Lower lobe of right lung (tissue), 2 donors: Measurements from ENCODE around the gene MSI2. TPM values are rescaled to one million over a fixed set of nuclear protein-coding genes. Genes with fewer than 3 reads are reported as not detected.

Experiments used
- ATAC-seq, 2 donors: fragments of 200-7000 bp; cut with Tn5 transposase; one replicate each; pipeline ENCODE4 v1.9.1; 2020 to 2022; ENCODE audit warnings: mild to moderate bottlenecking in 2 of 2, moderate library complexity in 2 of 2
- DNase-seq: peaks from one replicate; pipeline ENCODE4 v3.0.0-alpha.2; 2020
- H3K27ac ChIP-seq: fragments of 200-600 bp; one replicate; pipeline ENCODE4 v1.8.0; 2022
- H3K27me3 ChIP-seq: fragments of 200-600 bp; one replicate; pipeline ENCODE4 v1.8.0; 2022; ENCODE audit warnings: low read depth
- H3K36me3 ChIP-seq: fragments of 200-600 bp; one replicate; pipeline ENCODE4 v1.8.0; 2022; ENCODE audit warnings: mild to moderate bottlenecking
- H3K4me1 ChIP-seq: fragments of 200-600 bp; one replicate; pipeline ENCODE4 v1.8.0; 2022
- H3K4me3 ChIP-seq: fragments of 200-600 bp; one replicate; pipeline ENCODE4 v1.8.0; 2022; ENCODE audit warnings: mild to moderate bottlenecking
- H3K9me3 ChIP-seq: fragments of 200-600 bp; one replicate; pipeline ENCODE4 v1.8.0; 2022
- CTCF ChIP-seq: fragments of 200-600 bp; IDR thresholded peaks from one replicate; pipeline ENCODE4 v1.8.0; 2022; ENCODE audit warnings: antibody characterized with exemption, mild to moderate bottlenecking
- intact Hi-C: fragments of 100-400 bp; cut with DNase I; formaldehyde crosslinking; loops from one replicate; pipeline ENCODE4 v1.11.0; 2022
- total RNA-seq: library from RNA; stranded (reverse); fragmentation: NEBNext Ultra II Directional; extraction: Animal tissue kit (Norgen Biotek cat#: 25700); gene quantifications from one replicate; pipeline ENCODE4 v1.2.1, GENCODE V29; 2021
- donor health status: DM: no; HTN: yes; CAD: no; lungs with severe emphysema.

The MSI2 gene
- total RNA-seq, 1 donor from 2014 or later = 43.9 TPM

DNA sequence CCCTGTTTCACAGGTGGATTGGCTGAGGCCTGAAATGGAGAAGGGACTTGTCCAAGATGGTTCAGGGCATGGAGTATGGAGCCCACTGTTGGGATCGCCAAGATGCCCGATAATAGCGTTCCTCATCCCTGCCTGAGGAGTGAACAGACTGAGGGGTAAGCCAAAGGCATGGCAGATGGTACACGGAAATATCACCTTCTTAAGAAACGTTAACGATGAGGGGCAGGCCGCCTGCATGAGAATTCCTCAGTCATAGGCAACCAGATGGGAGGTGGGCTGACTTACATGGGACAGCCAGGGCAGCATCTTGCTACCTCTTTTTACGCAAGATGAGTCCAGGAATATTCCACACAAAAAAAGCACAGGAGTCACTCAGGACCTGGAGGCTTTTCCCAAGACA lies 300.7 kb downstream of the MSI2 start:
- Histone ChIP-seq H3K36me3 (no peaks in the 10 kb centered on the region), H3K27me3 (no peaks in the 10 kb centered on the region), H3K4me1 (peaks cover under 1% of the 10 kb centered on the region), H3K9me3 (no peaks in the 10 kb centered on the region), H3K4me3 (no peak overlapping the region), H3K27ac (no peak overlapping the region)
- DNase-seq = no peak
- TF ChIP-seq CTCF = no peak
- intact Hi-C loops = no loop called here
- ATAC-seq = no peak

- intact Hi-C loops = no loop called here
- H3K4me3 ChIP-seq = no peak overlapping the region
- H3K27me3 ChIP-seq = no peaks in the 10 kb centered on the region
- no peaks in the 10 kb centered on the region for H3K4me1 ChIP-seq
- no peak for TF ChIP-seq CTCF
- H3K9me3 ChIP-seq = no peaks in the 10 kb centered on the region
- DNase-seq (no peak), ATAC-seq (peak in 1 of 2 donors; percentile 53)
- H3K27ac ChIP-seq = no peak overlapping the region
- no peaks in the 10 kb centered on the region for H3K36me3 ChIP-seq
Observed at GRCh38 chr17:57557416-57557815, 301.1 kb downstream of the MSI2 start.

GRCh38 chr17:57557834-57558681 lies 301.7 kb downstream of the MSI2 start:
- ATAC-seq (peak; percentile 60 to 67), DNase-seq (no peak)
- Histone ChIP-seq H3K27ac (no peak overlapping the region), H3K4me1 (no peaks in the 10 kb centered on the region), H3K9me3 (no peaks in the 10 kb centered on the region), H3K4me3 (no peak overlapping the region), H3K27me3 (no peaks in the 10 kb centered on the region), H3K36me3 (no peaks in the 10 kb centered on the region)
- intact Hi-C loops = no loop called here
- TF ChIP-seq CTCF = no peak

- no peak for TF ChIP-seq CTCF
- DNase-seq (no peak), ATAC-seq (no peak)
- Histone ChIP-seq H3K4me3 (no peak overlapping the region), H3K9me3 (no peaks in the 10 kb centered on the region), H3K27me3 (no peaks in the 10 kb centered on the region), H3K27ac (no peak overlapping the region), H3K36me3 (no peaks in the 10 kb centered on the region), H3K4me1 (no peaks in the 10 kb centered on the region)
- intact Hi-C loops = no loop called here
Observed at GRCh38 chr17:57559226-57559625, 302.9 kb downstream of the MSI2 start.

- no peak overlapping the region for H3K4me3 ChIP-seq
- DNase-seq = no peak
- H3K27ac ChIP-seq = no peak overlapping the region
- no peaks in the 10 kb centered on the region for H3K27me3 ChIP-seq
- H3K4me1 ChIP-seq = no peaks in the 10 kb centered on the region
- H3K9me3 ChIP-seq = no peaks in the 10 kb centered on the region
- ATAC-seq = no peak
- intact Hi-C loops = no loop called here
- no peaks in the 10 kb centered on the region for H3K36me3 ChIP-seq
- no peak for TF ChIP-seq CTCF
Observed at GRCh38 chr17:57559634-57560318, 303.5 kb downstream of the MSI2 start.
